Heart right ventricle (tissue), 16 donors: ENCODE results near the gene NOPCHAP1. TPM values are rescaled to one million over a fixed set of nuclear protein-coding genes. Genes with fewer than 3 reads are reported as not detected.

Source experiments
- ATAC-seq, 8 donors: fragments of 200-7000 bp; cut with Tn5 transposase; one replicate each; pipeline ENCODE4 v1.9.1; 2020; ENCODE audit warnings: mild to moderate bottlenecking in 8 of 8, moderate library complexity in 8 of 8, moderate number of reproducible peaks in 1 of 8
- DNase-seq, 2 donors: peaks; one replicate each; pipeline ENCODE4 v3.0.0-alpha.2; 2020
- H3K27ac ChIP-seq, 10 donors: fragments of 200-600 bp; sonication (generic) in 2 of 10; one replicate each; pipeline versions ENCODE4 v1.5.0 to v1.8.0; 2020 to 2022; ENCODE audit warnings: mild to moderate bottlenecking in 3 of 10
- H3K27me3 ChIP-seq, 7 donors: fragments of 200-600 bp; one replicate each; pipeline ENCODE4 v1.8.0; 2021 to 2022; ENCODE audit warnings: mild to moderate bottlenecking in 2 of 7
- H3K36me3 ChIP-seq, 9 donors: fragments of 200-600 bp; sonication (generic) in 1 of 9; one replicate each; pipeline versions ENCODE4 v1.5.0 to v1.8.0; 2020 to 2022; ENCODE audit warnings: mild to moderate bottlenecking in 2 of 9
- H3K4me1 ChIP-seq, 9 donors: fragments of 200-600 bp; sonication (generic) in 1 of 9; one replicate each; pipeline versions ENCODE4 v1.5.0 to v1.8.0; 2020 to 2022; ENCODE audit warnings: mild to moderate bottlenecking in 4 of 9
- H3K4me3 ChIP-seq, 10 donors: fragments of 200-600 bp; sonication (generic) in 2 of 10; one replicate each; pipeline versions ENCODE4 v1.5.0 to v1.8.0; 2020 to 2022; ENCODE audit warnings: mild to moderate bottlenecking in 7 of 10, moderate library complexity in 2 of 10
- H3K9me3 ChIP-seq, 11 donors: fragments of 200-600 bp in 10 of 11; sonication (generic) in 2 of 11; one replicate each; pipeline versions ENCODE4 v1.5.0 to v1.8.0; 2013 to 2022; ENCODE audit warnings: mild to moderate bottlenecking in 2 of 11, control low read depth in 1 of 11, moderate library complexity in 1 of 11
- CTCF ChIP-seq, 9 donors: fragments of 200-600 bp; sonication (generic) in 2 of 9; IDR thresholded peaks; one replicate each; pipeline versions ENCODE4 v1.5.0 to v1.8.0; 2021 to 2022; ENCODE audit warnings: antibody characterized with exemption in 9 of 9, mild to moderate bottlenecking in 5 of 9, moderate library complexity in 1 of 9
- WGBS, 2 donors: extraction: QIAGEN DNeasy Blood & Tissue Kit; methylation state at CpG; one replicate each; pipeline ENCODE4 v1.1.7; 2013; ENCODE audit warnings: inconsistent platforms in 1 of 2; 5-methylcytosine and 5-hydroxymethylcytosine counted together
- intact Hi-C, 10 donors: fragments of 100-400 bp; cut with DNase I; formaldehyde crosslinking; loops; one replicate each; pipeline versions ENCODE4 v1.11.1 to v1.14.2; 2022
- polyA plus RNA-seq, 2 donors: library from polyadenylated mRNA; stranded (reverse); fragments of 200-250 nt; gene quantifications; one replicate each; pipeline ENCODE4 v1.2.3, GENCODE V29; 2013
- total RNA-seq, 10 donors: library from RNA; stranded (reverse); fragmentation: NEBNext Ultra II Directional in 3 of 10; extraction: Animal tissue kit (Norgen Biotek cat#: 25700) in 3 of 10; gene quantifications; one replicate each; pipeline versions ENCODE4 v1.2.1 to v1.2.4, GENCODE V29; 2021 to 2023
- donor health status: Arrhythmogenic right ventricular cardiomyopathy.
- donor health status: ischemic (EF 13 %, LVEDD 7.1; RV severe dilation, severe dysfunction).
- donor health status: healthy with polysubstance abuse.
- donor health status: DM: no; HTN: yes; CAD: no.
- donor health status: DM: no; HTN: no; CAD: no.
- donor health status: ischemic (EF 25% LVEDD 6.9; RV normal size, moderate dysfunction).
- donor health status: ischemic (EF 25% LVEDD 5.7; RV mildly dilated, moderate dysfunction).
- donor health status: healthy.
- donor health status: DM: yes; HTN: yes; CAD: no.
- donor health status: Ischemic cardiomyopathy.
- donor health status: ischemic (EF 35%, LVEDD 5.7; RV mildly dilated, moderate dysfunction).
- donor health status: nonischemic (EF 11% LVEDD 7.7; RV severe dilation, severe dysfunction).
- donor health status: DM: yes; HTN: yes; CAD: no.
- donor health status: PGD.
- donor health status: ischemic (EF 29% LVEDD 5.4; RV normal size, mild dysfunction).
- donor health status: nonischemic (EF 23%, LVEDD 6.1; RV moderate dilation, normal function).

The NOPCHAP1 gene
- total and polyA plus RNA-seq, 12 donors, result 4.5 to 14.5 (median 10.9) TPM

DNA sequence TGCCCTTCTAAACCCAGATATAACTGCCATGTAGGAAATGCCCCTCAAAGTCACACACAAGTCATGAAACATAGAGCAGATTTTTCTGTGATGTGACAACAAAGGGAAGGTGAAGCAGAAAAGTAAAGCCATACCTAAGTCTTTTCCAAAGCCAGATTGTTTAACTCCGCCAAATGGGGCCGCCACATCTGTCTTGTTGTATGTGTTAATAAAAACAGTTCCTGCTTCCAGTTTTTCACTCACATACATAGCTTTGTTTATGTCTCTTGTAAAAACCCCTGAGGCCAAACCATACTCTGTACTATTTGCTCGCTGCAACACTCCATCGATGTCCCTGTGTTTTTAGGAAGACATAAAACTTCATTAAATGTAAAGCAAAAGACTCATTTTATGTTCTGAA is 40.3 kb downstream of the NOPCHAP1 start:
- H3K27me3 ChIP-seq, result no peaks in the 10 kb centered on the region
- intact Hi-C loops, result no loop called here
- ATAC-seq (no peak), DNase-seq (no peak)
- WGBS, 2 donors, result 87 to 95% methylated on average over 4 of the region's 4 CpGs
- no peaks in the 10 kb centered on the region for H3K9me3 ChIP-seq
- H3K4me3 ChIP-seq, result no peak overlapping the region
- H3K4me1 ChIP-seq, result peaks cover 0 to 25% (median 18%) of the 10 kb centered on the region in 9 donors
- peaks cover 0 to 39% (median 0%) of the 10 kb centered on the region in 9 donors for H3K36me3 ChIP-seq
- TF ChIP-seq CTCF (IDR thresholded peaks at IDR 0.05), result no peak
- peak overlapping the region in 4 of 10 donors; percentile 8 to 64 (median 28) for H3K27ac ChIP-seq

DNA sequence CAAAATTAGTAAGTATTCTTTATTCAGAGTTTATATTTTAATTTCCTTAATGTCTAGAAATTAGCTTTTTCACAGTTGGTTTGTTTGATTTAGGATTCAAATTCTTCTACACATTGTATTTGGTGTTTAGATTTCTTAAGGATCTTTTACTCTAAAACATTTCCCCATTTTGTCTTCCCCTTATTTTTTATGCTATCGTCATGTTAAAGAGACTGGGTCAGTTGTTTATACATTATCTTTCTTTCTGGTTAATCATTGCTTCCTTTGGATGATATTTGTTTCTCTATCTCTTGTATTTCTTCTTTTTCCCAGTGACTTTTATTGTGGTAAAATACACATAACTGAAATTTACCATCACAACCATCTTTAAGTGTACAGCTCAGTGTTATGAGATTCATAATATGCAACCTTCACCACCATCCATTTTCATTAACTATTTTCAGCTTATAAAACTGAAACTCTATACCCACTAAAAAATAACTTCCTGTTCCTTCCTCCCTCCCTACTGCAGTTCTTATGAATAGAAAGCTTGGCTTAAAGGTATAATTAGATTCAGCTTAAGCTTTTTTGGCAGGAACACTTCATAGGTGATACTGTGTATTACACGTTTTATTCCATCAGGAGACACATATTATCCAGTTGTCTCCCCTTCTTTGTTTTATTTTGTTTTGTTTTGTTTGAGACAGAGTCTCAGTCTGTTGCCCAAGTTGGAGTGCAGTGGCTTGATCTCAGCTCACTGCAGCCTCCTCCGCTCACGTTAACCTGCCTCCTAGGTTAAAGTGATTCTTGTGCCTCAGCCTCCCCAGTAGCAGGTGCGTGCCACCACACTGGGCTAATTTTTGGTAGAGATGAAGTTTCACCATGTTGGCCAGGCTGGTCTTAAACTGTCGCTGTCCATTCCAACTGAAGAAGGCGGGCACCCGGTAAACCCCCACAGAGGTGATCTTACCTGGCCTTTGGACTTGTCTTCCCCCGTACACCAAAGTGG is 45.0 kb downstream of the NOPCHAP1 start:
- Histone ChIP-seq H3K4me1 (peaks cover 0 to 10% (median 4%) of the 10 kb centered on the region in 9 donors), H3K4me3 (no peak overlapping the region), H3K36me3 (peaks cover 0 to 43% (median 0%) of the 10 kb centered on the region in 9 donors), H3K27me3 (no peaks in the 10 kb centered on the region), H3K9me3 (no peaks in the 10 kb centered on the region), H3K27ac (peak overlapping the region in 1 of 10 donors; percentile 56)
- no peak for TF ChIP-seq CTCF (IDR thresholded peaks at IDR 0.05)
- intact Hi-C loops, result no loop called here
- 88 to 90% methylated on average over 9 of the region's 9 CpGs for WGBS, 2 donors
- DNase-seq (no peak), ATAC-seq (no peak)

DNA sequence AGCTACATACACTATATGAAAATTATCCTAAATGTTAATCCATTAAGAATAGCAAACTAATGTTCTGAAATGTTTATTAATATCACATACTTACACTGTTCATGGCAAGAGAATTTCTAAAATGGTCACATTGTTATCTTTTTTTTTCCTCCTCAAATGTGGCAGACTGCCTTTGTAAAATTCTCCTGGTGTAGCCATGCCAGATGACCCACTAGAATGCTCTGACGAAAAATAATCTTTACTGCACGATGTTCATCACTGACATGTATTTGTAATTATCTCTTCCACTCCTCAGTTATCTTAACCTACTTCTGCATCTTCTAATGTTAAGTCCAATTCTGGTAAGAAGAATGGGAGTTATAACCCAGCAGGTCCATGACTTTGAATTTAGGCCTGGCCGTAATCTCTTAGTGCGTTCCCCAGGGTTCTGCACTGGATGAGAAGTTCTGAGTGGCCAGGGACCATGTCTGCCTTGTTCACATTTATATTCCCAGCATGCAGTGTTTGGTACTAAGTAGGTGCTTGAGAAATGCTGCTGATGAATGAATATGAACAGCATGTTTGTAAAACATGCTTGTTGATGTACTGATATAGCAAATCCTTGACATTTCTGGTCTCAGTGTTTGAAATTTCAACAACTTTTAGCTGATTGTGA is 46.7 kb downstream of the NOPCHAP1 start:
- intact Hi-C loops, result no loop called here
- DNase-seq (no peak), ATAC-seq (no peak)
- Histone ChIP-seq H3K9me3 (no peaks in the 10 kb centered on the region), H3K4me3 (no peak overlapping the region), H3K36me3 (peaks cover 0 to 43% (median 0%) of the 10 kb centered on the region in 9 donors), H3K4me1 (peaks cover 0 to 5% (median 0%) of the 10 kb centered on the region in 9 donors), H3K27me3 (no peaks in the 10 kb centered on the region), H3K27ac (no peak overlapping the region)
- TF ChIP-seq CTCF (IDR thresholded peaks at IDR 0.05), result no peak
- WGBS, 2 donors, result 81 to 84% methylated on average over 4 of the region's 4 CpGs

DNA sequence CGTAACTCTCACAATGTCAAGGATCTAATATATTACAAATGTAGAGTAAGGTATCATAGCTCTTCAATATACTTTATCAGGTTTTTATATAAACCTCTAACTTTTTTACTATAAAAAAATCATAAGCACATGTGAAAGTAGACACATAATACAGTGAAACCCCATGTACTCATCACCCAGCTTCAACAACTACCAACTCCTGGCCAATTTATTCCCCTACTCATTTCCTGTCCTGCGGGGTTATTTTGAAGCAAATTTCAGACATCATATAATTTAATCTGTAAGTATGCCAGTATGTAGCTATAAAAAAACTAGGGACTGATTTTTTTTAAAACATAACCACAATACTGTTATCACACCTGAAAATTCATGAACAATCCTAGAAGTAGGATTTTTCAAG is 47.7 kb downstream of the NOPCHAP1 start:
- no peak for DNase-seq
- Histone ChIP-seq H3K27ac (no peak overlapping the region), H3K4me1 (peaks cover 0 to 5% (median 0%) of the 10 kb centered on the region in 9 donors), H3K9me3 (no peaks in the 10 kb centered on the region), H3K36me3 (peaks cover 0 to 37% (median 0%) of the 10 kb centered on the region in 9 donors), H3K27me3 (no peaks in the 10 kb centered on the region), H3K4me3 (no peak overlapping the region)
- intact Hi-C loops, result no loop called here
- ATAC-seq, result no peak
- TF ChIP-seq CTCF (IDR thresholded peaks at IDR 0.05), result no peak
- WGBS, 2 donors, result 76 to 77% methylated on average over 2 of the region's 2 CpGs
